Stimulated activated CD4-positive, alpha-beta T cell treated with anti-CD3 and anti-CD28 coated beads, Interleukin-1b, Interleukin-23, amount 100 ng/mL, for 24 hours (primary cell): ENCODE data around the gene ESYT2.
"Not testable (repeated sequence)": the region's sequence is repeated elsewhere in the genome, so short reads cannot be mapped to it uniquely, and the experiment has no call there.

Source experiments
- DNase-seq, 4 experiments: peaks; one replicate each; pipeline ENCODE4 v3.0.0-alpha.2; 2020; ENCODE audit warnings: low read depth in 4 of 4, low spot score in 1 of 4

Gene ESYT2

GRCh38 chr7:158858592-158859503 is 29.5 kb upstream of the ESYT2 start:
- no peak for DNase-seq

- DNase-seq: no peak
These were observed 27.8 kb upstream of the ESYT2 start for GRCh38 chr7:158856883-158857668.

- DNase-seq: no peak
These were observed 25.4 kb upstream of the ESYT2 start for GRCh38 chr7:158854681-158855081.

- no peak for DNase-seq
These were observed 21.3 kb upstream of the ESYT2 start for GRCh38 chr7:158850545-158851102.

- DNase-seq: no peak
These were observed 20.6 kb upstream of the ESYT2 start for GRCh38 chr7:158849768-158850544.

GRCh38 chr7:158849442-158849767 is 20.1 kb upstream of the ESYT2 start:
- DNase-seq: no peak

- no peak for DNase-seq
These were observed 18.1 kb upstream of the ESYT2 start for GRCh38 chr7:158847451-158847866.

GRCh38 chr7:158846304-158846703 is 17.0 kb upstream of the ESYT2 start:
- DNase-seq: no peak

GRCh38 chr7:158843771-158844170 is 14.5 kb upstream of the ESYT2 start:
- no peak for DNase-seq

- no peak for DNase-seq
These were observed 13.2 kb upstream of the ESYT2 start for GRCh38 chr7:158842486-158842885.

- no peak for DNase-seq
These were observed 11.3 kb upstream of the ESYT2 start for GRCh38 chr7:158840604-158841003.

- not testable (repeated sequence) for DNase-seq
These were observed 9.9 kb upstream of the ESYT2 start for GRCh38 chr7:158839177-158839576.

GRCh38 chr7:158837790-158838637 is 8.7 kb upstream of the ESYT2 start:
- no peak for DNase-seq

GRCh38 chr7:158836692-158837091 is 7.4 kb upstream of the ESYT2 start:
- no peak for DNase-seq

- no peak for DNase-seq
These were observed 5.8 kb upstream of the ESYT2 start for GRCh38 chr7:158834878-158835784.

- no peak for DNase-seq
These were observed 3.7 kb upstream of the ESYT2 start for GRCh38 chr7:158832994-158833393.

GRCh38 chr7:158831738-158832091 is 2.4 kb upstream of the ESYT2 start:
- no peak for DNase-seq

- DNase-seq: no peak
These were observed 958 bp upstream of the ESYT2 start for GRCh38 chr7:158830211-158830723.

- DNase-seq: peak in 1 of 4 experiments; percentile 59
These were observed 328 bp downstream of the ESYT2 start for GRCh38 chr7:158829021-158829341.
